IMR-90 (cell line): ENCODE results near the gene FBN3. TPM values are rescaled to one million over a fixed set of nuclear protein-coding genes. Genes with fewer than 3 reads are reported as not detected.
"Not testable (repeated sequence)": the region's sequence is repeated elsewhere in the genome, so short reads cannot be mapped to it uniquely, and the experiment has no call there.

Experiments used
- ATAC-seq: fragments of 200-7000 bp; cut with Tn5 transposase; 2 replicates; pipeline ENCODE4 v1.9.1; 2020; ENCODE audit warnings: low read depth, mild to moderate bottlenecking, moderate library complexity
- BruUV-seq: library from RNA; stranded (reverse); fragments of 400-500 nt; replicated peaks from 2 replicates; lab custom pipeline; 2021; lab: Mats Ljungman, UMichigan
- CTCF ChIA-PET: fragments of 300-600 bp; formaldehyde crosslinking; extraction: SDS; loops from one replicate; lab custom pipeline; 2021; ENCODE audit warnings: antibody characterized with exemption; lab: Yijun Ruan, JAX
- POLR2A ChIA-PET: fragments of 300-600 bp; sonication (Branson Sonifier 250); formaldehyde crosslinking; loops from one replicate; lab custom pipeline; 2022; ENCODE audit warnings: antibody characterized with exemption; ENCODE audit not compliant: unreplicated experiment; lab: Charles Lee
- DNase-seq: peaks from one replicate; pipeline ENCODE4 v3.0.0; 2013
- H2AFZ ChIP-seq: replicated peaks from 2 replicates; pipeline ENCODE3; 2013; ENCODE audit warnings: low read length, mild to moderate bottlenecking; ENCODE audit not compliant: poor library complexity
- H2AK5ac ChIP-seq: 2 replicates; pipeline ENCODE4 v1.6.1; 2013; ENCODE audit warnings: low read depth, low read length, inconsistent platforms
- H2AK9ac ChIP-seq: replicated peaks from 2 replicates; pipeline ENCODE3; 2013; ENCODE audit warnings: mild to moderate bottlenecking, low read depth, low read length, moderate library complexity; ENCODE audit not compliant: poor library complexity
- H2BK120ac ChIP-seq: 2 replicates; pipeline ENCODE4 v1.6.1; 2013; ENCODE audit warnings: low read depth, low read length, inconsistent platforms
- H2BK15ac ChIP-seq: 3 replicates; pipeline ENCODE4 v1.6.1; 2013; ENCODE audit warnings: low read depth, low read length, inconsistent platforms
- H2BK20ac ChIP-seq: 2 replicates; pipeline ENCODE4 v1.6.1; 2013; ENCODE audit warnings: low read depth, mild to moderate bottlenecking, inconsistent platforms, low read length, moderate library complexity
- H2BK5ac ChIP-seq: 2 replicates; pipeline ENCODE4 v1.6.1; 2013; ENCODE audit warnings: mild to moderate bottlenecking, low read depth, low read length, inconsistent platforms; ENCODE audit not compliant: poor library complexity, severe bottlenecking
- H3K14ac ChIP-seq: replicated peaks from 2 replicates; pipeline ENCODE4 v1.6.1; 2013; ENCODE audit warnings: low read depth, low read length, inconsistent platforms
- H3K18ac ChIP-seq: 2 replicates; pipeline ENCODE4 v1.6.1; 2013; ENCODE audit warnings: low read depth, low read length, control low read depth
- H3K23ac ChIP-seq: 2 replicates; pipeline ENCODE4 v1.6.1; 2013; ENCODE audit warnings: low read depth, low read length, inconsistent platforms
- H3K27ac ChIP-seq: 2 replicates; pipeline ENCODE4 v1.5.1; 2013; ENCODE audit warnings: mild to moderate bottlenecking, control low read depth, low read length; ENCODE audit not compliant: insufficient read depth
- H3K27me3 ChIP-seq: 2 replicates; pipeline ENCODE4 v1.6.1; 2013; ENCODE audit warnings: low read length; ENCODE audit not compliant: control insufficient read depth, insufficient read depth
- H3K36me3 ChIP-seq: 2 replicates; pipeline ENCODE4 v1.6.1; 2013; ENCODE audit warnings: low read length, mixed read lengths; ENCODE audit not compliant: control insufficient read depth, insufficient read depth
- H3K4ac ChIP-seq: 2 replicates; pipeline ENCODE4 v1.6.1; 2013; ENCODE audit warnings: low read depth, low read length, inconsistent platforms
- H3K4me1 ChIP-seq: 2 replicates; pipeline ENCODE4 v1.6.1; 2013; ENCODE audit warnings: low read length, mixed read lengths; ENCODE audit not compliant: control insufficient read depth, insufficient read depth
- H3K4me2 ChIP-seq: 2 replicates; pipeline ENCODE4 v1.6.1; 2013; ENCODE audit warnings: low read depth, mild to moderate bottlenecking, control low read depth, low read length, moderate library complexity
- H3K4me3 ChIP-seq: 2 replicates; pipeline ENCODE4 v1.5.1; 2013; ENCODE audit warnings: low read depth, mild to moderate bottlenecking, control low read depth, low read length, moderate library complexity; ENCODE audit not compliant: insufficient read depth
- H3K56ac ChIP-seq: 2 replicates; pipeline ENCODE4 v1.6.1; 2013; ENCODE audit warnings: low read length, inconsistent platforms; ENCODE audit not compliant: insufficient read depth; ENCODE audit errors: extremely low read depth
- H3K79me1 ChIP-seq, 2 experiments: 2 replicates each; pipeline ENCODE4 v1.6.1; 2013; ENCODE audit warnings: low read length in 2 of 2, inconsistent platforms in 1 of 2, low read depth in 1 of 2
- H3K9ac ChIP-seq: 2 replicates; pipeline ENCODE4 v1.6.1; 2013; ENCODE audit warnings: low read depth, low read length, control low read depth
- H3K9me1 ChIP-seq: 2 replicates; pipeline ENCODE4 v1.6.1; 2013; ENCODE audit warnings: low read length, inconsistent platforms; ENCODE audit not compliant: insufficient read depth
- H3K9me3 ChIP-seq: 2 replicates; pipeline ENCODE4 v1.6.1; 2013; ENCODE audit warnings: low read length; ENCODE audit not compliant: control insufficient read depth, insufficient read depth
- H4K20me1 ChIP-seq: 2 replicates; pipeline ENCODE4 v1.6.1; 2013; ENCODE audit warnings: low read length, inconsistent platforms; ENCODE audit not compliant: insufficient read depth
- H4K5ac ChIP-seq: 2 replicates; pipeline ENCODE4 v1.6.1; 2013; ENCODE audit warnings: mild to moderate bottlenecking, low read depth, low read length, control low read depth
- H4K8ac ChIP-seq, 2 experiments: 2 replicates each; pipeline ENCODE4 v1.6.1; 2013; ENCODE audit warnings: low read depth in 2 of 2, low read length in 2 of 2, control low read depth in 1 of 2, inconsistent platforms in 1 of 2
- H4K91ac ChIP-seq: 2 replicates; pipeline ENCODE4 v1.6.1; 2013; ENCODE audit warnings: low read depth, low read length, inconsistent platforms; ENCODE audit not compliant: insufficient read depth
- BHLHE40 ChIP-seq: fragments of 150-350 bp; IDR thresholded peaks from 2 replicates; pipeline ENCODE4 v1.6.1; 2016; ENCODE audit warnings: mild to moderate bottlenecking, low read depth, low read length
- CEBPB ChIP-seq: IDR thresholded peaks from 2 replicates; pipeline ENCODE4 v1.6.1; 2012; ENCODE audit warnings: low read depth, low read length, improper control_type of control experiment
- MAFK ChIP-seq: IDR thresholded peaks from 2 replicates; pipeline ENCODE4 v1.6.1; 2012; ENCODE audit warnings: low read depth, low read length, improper control_type of control experiment
- MAZ ChIP-seq: IDR thresholded peaks from 2 replicates; pipeline ENCODE4 v1.6.1; 2012; ENCODE audit warnings: low read depth, mild to moderate bottlenecking, low read length, improper control_type of control experiment, moderate library complexity, borderline replicate concordance
- MXI1 ChIP-seq: IDR thresholded peaks from 2 replicates; pipeline ENCODE4 v1.6.1; 2012; ENCODE audit warnings: low read depth, mild to moderate bottlenecking, low read length, moderate library complexity, borderline replicate concordance
- POLR2A ChIP-seq: IDR thresholded peaks from 2 replicates; pipeline ENCODE4 v1.6.1; 2012; ENCODE audit warnings: mild to moderate bottlenecking, low read depth, low read length
- RAD21 ChIP-seq: IDR thresholded peaks from 2 replicates; pipeline ENCODE4 v1.6.1; 2012; ENCODE audit warnings: low read length, improper control_type of control experiment
- SMC3 ChIP-seq: fragments of 150-350 bp; IDR thresholded peaks from 2 replicates; pipeline ENCODE4 v1.6.1; 2016; ENCODE audit warnings: low read depth, mild to moderate bottlenecking, antibody characterized with exemption, low read length, moderate library complexity
- WGBS, 2 experiments: methylation state at CpG; one replicate each; pipeline versions ENCODE4 v1.1.5 to v1.1.7; 2013; ENCODE audit warnings: missing lambda C conversion rate in 2 of 2; ENCODE audit not compliant: insufficient read length in 1 of 2; ENCODE audit errors: extremely low coverage in 2 of 2; 5-methylcytosine and 5-hydroxymethylcytosine counted together
- dilution Hi-C: fragments of 300-500 bp; cut with HindIII; formaldehyde crosslinking; loops from one replicate; pipeline ENCODE4 v1.14.3; 2018; ENCODE audit warnings: low sequenced_read_pairs; ENCODE audit not compliant: unreplicated experiment
- in situ Hi-C: fragments of 300-500 bp; cut with MboI; formaldehyde crosslinking; loops from 3 replicates; pipeline ENCODE4 v1.14.3; 2019; ENCODE audit warnings: low sequenced_read_pairs, inconsistent platforms, mixed read lengths
- intact Hi-C: fragments of 100-400 bp; cut with micrococcal nuclease; formaldehyde crosslinking; loops from 2 replicates; pipeline ENCODE4 v1.10.0; 2022
- polyA plus RNA-seq, 3 experiments: library from polyadenylated mRNA; depleted of rRNA; stranded (reverse); fragments of >200 nt; gene quantifications; 2 replicates each; pipeline ENCODE4 v1.2.3, GENCODE V29; 2012; ENCODE audit warnings: low replicate concordance in 1 of 3
- total RNA-seq: library from RNA; depleted of rRNA; stranded (reverse); fragments of >200 nt; gene quantifications from 2 replicates; pipeline ENCODE4 v1.2.3, GENCODE V29; 2012
- TF ChIP-seq, protein P1 (sequence below): fragments of 150-350 bp; IDR thresholded peaks from 2 replicates; pipeline ENCODE4 v1.6.1; 2017; ENCODE audit warnings: mild to moderate bottlenecking, antibody characterized with exemption, low read length, low read depth

The FBN3 gene
- total and polyA plus RNA-seq, 2 of the 4 experiments (the other 2 are of a cell fraction): not detected

- no peak for TF ChIP-seq CEBPB
- TF ChIP-seq, protein P1, sequence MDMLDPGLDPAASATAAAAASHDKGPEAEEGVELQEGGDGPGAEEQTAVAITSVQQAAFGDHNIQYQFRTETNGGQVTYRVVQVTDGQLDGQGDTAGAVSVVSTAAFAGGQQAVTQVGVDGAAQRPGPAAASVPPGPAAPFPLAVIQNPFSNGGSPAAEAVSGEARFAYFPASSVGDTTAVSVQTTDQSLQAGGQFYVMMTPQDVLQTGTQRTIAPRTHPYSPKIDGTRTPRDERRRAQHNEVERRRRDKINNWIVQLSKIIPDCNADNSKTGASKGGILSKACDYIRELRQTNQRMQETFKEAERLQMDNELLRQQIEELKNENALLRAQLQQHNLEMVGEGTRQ: no peak
- TF ChIP-seq MAFK: no peak
- no peak for TF ChIP-seq BHLHE40
- no peak for TF ChIP-seq SMC3
- no peak for TF ChIP-seq RAD21
- no peak for TF ChIP-seq MAZ
- no peak for TF ChIP-seq POLR2A
- TF ChIP-seq MXI1: no peak
- no CpG with 5 or more reads among the region's 6 CpGs for WGBS, 2 experiments
- Histone ChIP-seq H3K4me2 (no peak overlapping the region), H4K20me1 (no peaks in the 10 kb centered on the region), H3K14ac (no peak overlapping the region), H2AFZ (no peak overlapping the region), H4K8ac (no peak overlapping the region), H3K79me1 (no peaks in the 10 kb centered on the region), H3K56ac (no peak overlapping the region), H2BK120ac (no peak overlapping the region), H3K23ac (no peak overlapping the region), H2AK5ac (no peak overlapping the region), H2BK20ac (no peak overlapping the region), H3K9ac (no peak overlapping the region), H3K27ac (no peak overlapping the region), H3K36me3 (no peaks in the 10 kb centered on the region), H3K27me3 (peaks cover 12% of the 10 kb centered on the region; the same call in 1 of the 2 replicates), H4K5ac (no peak overlapping the region), H4K91ac (no peak overlapping the region), H3K4ac (no peak overlapping the region), H3K9me3 (no peaks in the 10 kb centered on the region), H3K4me1 (no peaks in the 10 kb centered on the region; the same call in 1 of the 2 replicates), H3K4me3 (no peak overlapping the region), H3K18ac (no peak overlapping the region), H2BK5ac (no peak overlapping the region), H2BK15ac (no peak overlapping the region), H2AK9ac (no peak overlapping the region), H3K9me1 (no peaks in the 10 kb centered on the region)
- no peak for DNase-seq
- no TSS peak for BruUV-seq
- ATAC-seq: no peak
- POLR2A ChIA-PET: no interaction called here
- in situ Hi-C loops (no loop called here), dilution Hi-C loops (no loop called here), intact Hi-C loops (no loop called here)
- CTCF ChIA-PET: no interaction called here
Measured at GRCh38 chr19:8034178-8034525, 115.2 kb downstream of the FBN3 start.

DNA sequence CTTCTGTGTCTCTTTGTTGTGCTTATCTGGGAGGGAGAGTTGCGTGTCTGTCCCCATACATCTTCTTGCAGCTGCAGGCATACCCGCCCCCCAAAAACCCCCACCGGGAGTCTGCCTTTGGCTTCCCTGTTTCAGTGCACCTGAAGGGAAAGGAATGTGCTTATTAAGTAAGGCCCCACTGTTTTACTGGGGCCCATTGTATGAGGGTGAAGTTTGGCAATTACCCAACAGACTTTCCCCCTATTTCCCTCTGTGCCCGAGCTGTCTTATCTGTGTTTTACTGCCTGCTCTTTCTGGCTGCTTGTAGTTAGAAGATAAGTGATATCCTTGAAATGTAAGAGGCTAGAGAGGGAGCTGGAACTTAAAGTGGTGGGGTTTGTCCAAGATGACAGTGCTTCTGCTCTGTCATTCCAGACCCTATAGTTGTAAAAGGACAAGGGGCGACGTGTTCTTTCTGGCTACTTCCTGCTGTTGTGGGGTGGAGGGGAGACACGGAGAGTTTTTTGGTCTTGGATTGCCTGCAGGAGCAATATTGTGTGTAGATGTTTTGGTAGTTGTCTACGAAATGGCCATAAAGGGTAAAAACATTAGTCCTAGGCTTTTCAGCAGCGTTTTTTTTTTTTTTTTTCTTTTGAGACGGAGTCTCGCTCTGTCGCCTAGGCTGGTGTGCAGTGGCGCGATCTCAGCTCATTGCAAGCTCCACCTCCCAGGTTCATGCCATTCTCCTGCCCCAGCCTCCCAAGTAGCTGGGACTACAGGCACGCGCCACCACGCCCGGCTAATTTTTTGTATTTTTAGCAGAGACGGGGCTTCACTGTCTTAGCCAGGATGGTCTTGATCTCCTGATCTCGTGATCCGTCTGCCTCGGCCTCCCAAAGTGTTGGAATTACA is 115.9 kb downstream of the FBN3 start:
- H3K27ac ChIP-seq, CTCF ChIA-PET, H2AK5ac ChIP-seq, dilution Hi-C loops, H3K9ac ChIP-seq, H3K56ac ChIP-seq, H2BK5ac ChIP-seq, H4K5ac ChIP-seq, DNase-seq, BruUV-seq, intact Hi-C loops, H3K4ac ChIP-seq, ATAC-seq, H3K4me1 ChIP-seq, H2BK20ac ChIP-seq, in situ Hi-C loops, H2BK120ac ChIP-seq, H3K18ac ChIP-seq, H2AK9ac ChIP-seq, H4K8ac ChIP-seq, H3K9me1 ChIP-seq, H4K91ac ChIP-seq, H3K4me3 ChIP-seq, POLR2A ChIA-PET, H2BK15ac ChIP-seq, H3K9me3 ChIP-seq, H2AFZ ChIP-seq, H3K23ac ChIP-seq, H3K14ac ChIP-seq, H3K4me2 ChIP-seq, H3K36me3 ChIP-seq, H3K79me1 ChIP-seq, H4K20me1 ChIP-seq: not testable (repeated sequence)
- H3K27me3 ChIP-seq: peaks cover 12% of the 10 kb centered on the region; the same call in 1 of the 2 replicates
- WGBS, 2 experiments: 79% methylated on average over 8 of the region's 22 CpGs; no CpG with 5 or more reads in 1 of the 2 experiments
